K562 (cell line): ENCODE results near the gene USB1. TPM values are rescaled to one million over a fixed set of nuclear protein-coding genes. Genes with fewer than 3 reads are reported as not detected.

Source experiments
- ARID4B ChIP-seq: sonication (generic); formaldehyde crosslinking; IDR thresholded peaks from 2 replicates; pipeline ENCODE4 v1.8.0; 2022; ENCODE audit warnings: mild to moderate bottlenecking, missing genetic modification reagents
- BCOR ChIP-seq: fragments of 450-650 bp; IDR thresholded peaks from 2 replicates; pipeline ENCODE4 v1.6.1; 2016
- CBX3 ChIP-seq, 2 experiments: IDR thresholded peaks; 1 replicate in 1 of 2; 2 replicates in 1 of 2; pipeline ENCODE4 v1.6.1; 2012; ENCODE audit warnings: inconsistent platforms in 2 of 2, low read length in 2 of 2, borderline replicate concordance in 1 of 2, control low read depth in 1 of 2
- CGGBP1 ChIP-seq: fragments of 250-450 bp; sonication (Bioruptor Pico); IDR thresholded peaks from 2 replicates; pipeline ENCODE4 v1.9.0; 2021; ENCODE audit warnings: mild to moderate bottlenecking
- GATAD2B ChIP-seq: fragments of 450-650 bp; IDR thresholded peaks from 2 replicates; pipeline ENCODE4 v1.6.1; 2017; ENCODE audit warnings: mild to moderate bottlenecking, borderline replicate concordance
- HEY1 ChIP-seq: fragments of 250-450 bp; sonication (Bioruptor Pico); IDR thresholded peaks from 2 replicates; pipeline ENCODE4 v1.5.0; 2020; ENCODE audit warnings: mild to moderate bottlenecking, moderate library complexity, borderline replicate concordance
- HNRNPUL1 ChIP-seq: fragments of 200-400 bp; formaldehyde crosslinking; IDR thresholded peaks from 2 replicates; pipeline ENCODE4 v1.6.1; 2017; ENCODE audit warnings: low read length
- ILF3 ChIP-seq: fragments of 450-650 bp; IDR thresholded peaks from 2 replicates; pipeline ENCODE4 v1.6.1; 2018; ENCODE audit warnings: antibody characterized with exemption, mild to moderate bottlenecking, moderate library complexity, borderline replicate concordance
- IRF9 ChIP-seq: fragments of 450-650 bp; IDR thresholded peaks from 2 replicates; pipeline ENCODE4 v1.6.1; 2016; ENCODE audit warnings: missing biosample characterization, missing genetic modification characterization
- MAFF ChIP-seq: IDR thresholded peaks from 2 replicates; pipeline ENCODE4 v1.6.1; 2012; ENCODE audit warnings: low read length, improper control_type of control experiment
- NCOA4 ChIP-seq: fragments of 450-650 bp; IDR thresholded peaks from 2 replicates; pipeline ENCODE4 v1.6.1; 2018; ENCODE audit warnings: mild to moderate bottlenecking; ENCODE audit not compliant: partially characterized antibody
- POU5F1 ChIP-seq: fragments of 150-350 bp; IDR thresholded peaks from 2 replicates; pipeline ENCODE4 v1.6.1; 2014; ENCODE audit warnings: borderline replicate concordance, low read length, low read depth, mild to moderate bottlenecking; ENCODE audit not compliant: partially characterized antibody
- RNF219 ChIP-seq: fragments of 250-450 bp; sonication (Bioruptor Pico); IDR thresholded peaks from 2 replicates; pipeline ENCODE4 v1.5.0; 2022; ENCODE audit warnings: mild to moderate bottlenecking
- SMARCC2 ChIP-seq: fragments of 450-650 bp; IDR thresholded peaks from 2 replicates; pipeline ENCODE4 v1.6.1; 2017; ENCODE audit warnings: antibody characterized with exemption, moderate library complexity, mild to moderate bottlenecking, low read depth
- THAP7 ChIP-seq: fragments of 250-450 bp; sonication (Bioruptor Pico); IDR thresholded peaks from 2 replicates; pipeline ENCODE4 v1.5.0; 2021
- ZNF146 ChIP-seq: IDR thresholded peaks from one replicate; pipeline ENCODE4 v1.6.1; 2018; ENCODE audit warnings: missing compliant biosample characterization; ENCODE audit not compliant: unreplicated experiment
- ZNF212 ChIP-seq: fragments of 450-650 bp; formaldehyde crosslinking; IDR thresholded peaks from 2 replicates; pipeline ENCODE4 v1.4.0; 2020; ENCODE audit warnings: mild to moderate bottlenecking
- ZNF253 ChIP-seq: fragments of 250-450 bp; sonication (Bioruptor Pico); conservative IDR thresholded peaks from 2 replicates; pipeline ENCODE4 v1.6.1; 2021; ENCODE audit warnings: mild to moderate bottlenecking
- polyA plus RNA-seq, 8 experiments: library from polyadenylated mRNA; depleted of rRNA in 4 of 8; stranded (reverse) in 5 of 8; unstranded in 3 of 8; fragments of >200 nt; fragmentation: Nextera tagmentation in 2 of 8; fragmentation: Illumina TruSeq in 1 of 8; extraction: Ambion mirVana in 2 of 8; extraction: Trizol in 1 of 8; gene quantifications; 2 replicates each; pipeline versions ENCODE4 v1.2.1 to v1.2.3, GENCODE V29; 2011 to 2014; ENCODE audit warnings: inconsistent platforms in 1 of 8, missing spikeins in 1 of 8
- total RNA-seq, 7 experiments: library from RNA; depleted of rRNA in 6 of 7; stranded (reverse); fragments of >200 nt in 6 of 7; fragmentation: Illumina TruSeq in 2 of 7; extraction: Trizol in 2 of 7; gene quantifications; 2 replicates each; pipeline versions ENCODE4 v1.2.1 to v1.2.3, GENCODE V29; 2011 to 2021; ENCODE audit warnings: low replicate concordance in 1 of 7

Gene USB1
- total and polyA plus RNA-seq, 9 of the 15 experiments (the other 6 are each of a cell fraction or from before 2014, with no cell fraction given): 11.6 to 73.6 (median 19.4) TPM

- peak; percentile 78; the same call in 1 of the 2 replicates for TF ChIP-seq ARID4B (CRISPR knock-in tag)
- no peak for TF ChIP-seq CGGBP1 (CRISPR knock-in tag)
- TF ChIP-seq HNRNPUL1: no peak
- TF ChIP-seq CBX3 (IDR thresholded peaks at IDR 0.05; ENCODE audit: borderline replicate concordance in 1 of 2, low read length in 2 of 2): no peak
- TF ChIP-seq NCOA4: no peak
- TF ChIP-seq ZNF212 (CRISPR knock-in tag): no peak
- no peak for TF ChIP-seq HEY1 (CRISPR knock-in tag)
- TF ChIP-seq RNF219 (CRISPR knock-in tag): no peak
- TF ChIP-seq POU5F1: no peak
- TF ChIP-seq ZNF146: no peak
- peak; percentile 78; the same call in 1 of the 2 replicates for TF ChIP-seq GATAD2B
- TF ChIP-seq ZNF253: no peak
- no peak for TF ChIP-seq IRF9 (tag)
- no peak for TF ChIP-seq THAP7 (CRISPR knock-in tag)
- TF ChIP-seq BCOR: no peak
- TF ChIP-seq MAFF: no peak
- TF ChIP-seq SMARCC2: no peak
- 0 out of 2 replicates have a peak, but pooled peaks have one; percentile 55 for TF ChIP-seq ILF3
Observed at GRCh38 chr16:57999971-58000705, 1.1 kb upstream of the USB1 start, which contains the start of gene ZNF319 (continued).
